ENCODE measurements around the gene TPD52L2. TPM values are rescaled to one million over a fixed set of nuclear protein-coding genes. Genes with fewer than 3 reads are reported as not detected.
"Not testable (repeated sequence)": the region's sequence is repeated elsewhere in the genome, so short reads cannot be mapped to it uniquely, and the experiment has no call there.

Gene TPD52L2
- total and polyA plus RNA-seq, 2 donors from 2014 or later, result 73.1 to 78.0 TPM

DNA sequence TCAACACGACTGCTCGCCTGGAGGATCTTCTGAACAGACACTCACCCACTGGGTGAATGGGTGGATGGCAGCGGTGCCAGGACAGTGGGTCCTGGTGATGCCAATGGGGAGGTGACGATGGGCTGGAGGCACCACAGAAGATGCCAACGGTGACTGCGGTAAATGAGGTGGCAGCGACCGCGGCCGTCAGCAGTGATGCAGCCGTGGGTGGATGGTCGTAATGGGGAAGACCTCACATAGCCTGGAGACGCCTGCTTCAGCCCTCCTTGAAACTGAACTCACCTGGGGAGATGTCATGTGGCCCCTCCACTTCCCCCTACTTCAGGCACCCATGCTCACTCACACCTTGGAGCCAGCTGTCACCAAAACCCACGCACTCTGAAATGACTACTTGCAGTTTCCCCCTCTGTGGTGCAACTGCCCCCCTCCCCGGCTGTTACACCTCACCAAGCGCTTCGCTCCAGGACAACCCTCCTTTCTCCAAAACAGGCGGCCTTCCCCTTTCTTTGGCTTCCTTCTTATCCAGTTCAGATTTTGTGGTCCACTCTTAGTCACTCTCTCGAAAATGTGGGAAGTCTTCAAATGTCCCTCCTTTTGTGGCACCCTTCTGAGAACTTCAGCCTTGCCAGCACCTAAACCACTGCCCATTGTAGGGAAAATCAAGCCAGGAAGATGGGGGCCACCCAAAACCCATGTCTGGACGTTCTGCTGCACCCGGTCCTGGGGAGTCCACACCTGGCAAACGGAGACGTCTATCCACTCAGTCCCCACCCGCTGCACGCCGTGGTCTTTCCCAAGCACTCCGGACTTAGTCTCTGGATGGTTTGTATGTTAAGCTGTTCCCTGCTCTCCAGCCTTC lies 14.2 kb upstream of the TPD52L2 start:
- TF ChIP-seq, protein P1, sequence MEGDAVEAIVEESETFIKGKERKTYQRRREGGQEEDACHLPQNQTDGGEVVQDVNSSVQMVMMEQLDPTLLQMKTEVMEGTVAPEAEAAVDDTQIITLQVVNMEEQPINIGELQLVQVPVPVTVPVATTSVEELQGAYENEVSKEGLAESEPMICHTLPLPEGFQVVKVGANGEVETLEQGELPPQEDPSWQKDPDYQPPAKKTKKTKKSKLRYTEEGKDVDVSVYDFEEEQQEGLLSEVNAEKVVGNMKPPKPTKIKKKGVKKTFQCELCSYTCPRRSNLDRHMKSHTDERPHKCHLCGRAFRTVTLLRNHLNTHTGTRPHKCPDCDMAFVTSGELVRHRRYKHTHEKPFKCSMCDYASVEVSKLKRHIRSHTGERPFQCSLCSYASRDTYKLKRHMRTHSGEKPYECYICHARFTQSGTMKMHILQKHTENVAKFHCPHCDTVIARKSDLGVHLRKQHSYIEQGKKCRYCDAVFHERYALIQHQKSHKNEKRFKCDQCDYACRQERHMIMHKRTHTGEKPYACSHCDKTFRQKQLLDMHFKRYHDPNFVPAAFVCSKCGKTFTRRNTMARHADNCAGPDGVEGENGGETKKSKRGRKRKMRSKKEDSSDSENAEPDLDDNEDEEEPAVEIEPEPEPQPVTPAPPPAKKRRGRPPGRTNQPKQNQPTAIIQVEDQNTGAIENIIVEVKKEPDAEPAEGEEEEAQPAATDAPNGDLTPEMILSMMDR (IDR thresholded peaks at IDR 0.05; ENCODE audit: borderline replicate concordance, extremely low read depth, insufficient read depth), result no peak
- Histone ChIP-seq H3K27me3 (ENCODE audit: control insufficient read depth, insufficient read depth, low read length) (no peaks in the 10 kb centered on the region), H3K9ac (ENCODE audit: low read length in 3 of 3) (no peak overlapping the region), H3K9me3 (ENCODE audit: control insufficient read depth in 2 of 3, insufficient read depth in 1 of 3, low read length in 3 of 3) (no peaks in the 10 kb centered on the region), H3K4me1 (ENCODE audit: control insufficient read depth in 2 of 3, insufficient read depth in 2 of 3, low read depth in 1 of 3, low read length in 3 of 3) (peaks cover 5 to 35% (median 5%) of the 10 kb centered on the region in 3 donors), H3K36me3 (ENCODE audit: control insufficient read depth in 2 of 3, insufficient read depth in 3 of 3, low read length in 3 of 3) (no peaks in the 10 kb centered on the region), H3K4me3 (ENCODE audit: low read length in 3 of 3) (no peak overlapping the region), H3K27ac (ENCODE audit: low read depth in 2 of 2, low read length in 2 of 2) (no peak overlapping the region)
- DNase-seq (peak in 1 of 5 donors; percentile 35), FAIRE-seq (no peak)
- intact Hi-C loops (cut with DNase I), result no loop called here

DNA sequence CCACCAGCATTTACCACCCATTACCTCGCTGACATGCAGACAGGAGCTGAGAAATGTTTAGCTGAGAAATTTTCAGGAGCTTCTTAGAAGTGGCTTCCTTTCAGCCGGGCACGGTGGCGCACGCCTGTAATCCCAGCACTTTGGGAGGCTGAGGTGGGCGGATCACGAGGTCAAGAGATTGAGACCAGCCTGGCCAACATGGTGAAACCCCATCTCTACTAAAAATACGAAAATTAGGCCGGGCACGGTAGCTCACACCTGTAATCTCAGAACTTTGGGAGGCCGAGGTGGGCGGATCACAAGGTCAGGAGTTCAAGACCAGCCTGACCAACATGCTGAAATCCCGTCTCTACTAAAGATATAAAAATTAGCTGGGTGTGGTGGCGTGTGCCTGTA lies 13.5 kb upstream of the TPD52L2 start:
- DNase-seq; H3K36me3 ChIP-seq (ENCODE audit: control insufficient read depth in 2 of 3, insufficient read depth in 3 of 3, low read length in 3 of 3); FAIRE-seq; H3K27ac ChIP-seq (ENCODE audit: low read depth in 2 of 2, low read length in 2 of 2); intact Hi-C loops (cut with DNase I); H3K27me3 ChIP-seq (ENCODE audit: control insufficient read depth, insufficient read depth, low read length); H3K9me3 ChIP-seq (ENCODE audit: control insufficient read depth in 2 of 3, insufficient read depth in 1 of 3, low read length in 3 of 3); H3K4me3 ChIP-seq (ENCODE audit: low read length in 3 of 3); H3K9ac ChIP-seq (ENCODE audit: low read length in 3 of 3): not testable (repeated sequence)
- H3K4me1 ChIP-seq (ENCODE audit: control insufficient read depth in 2 of 3, insufficient read depth in 2 of 3, low read depth in 1 of 3, low read length in 3 of 3), result peaks cover 5 to 34% (median 5%) of the 10 kb centered on the region in 3 donors

DNA sequence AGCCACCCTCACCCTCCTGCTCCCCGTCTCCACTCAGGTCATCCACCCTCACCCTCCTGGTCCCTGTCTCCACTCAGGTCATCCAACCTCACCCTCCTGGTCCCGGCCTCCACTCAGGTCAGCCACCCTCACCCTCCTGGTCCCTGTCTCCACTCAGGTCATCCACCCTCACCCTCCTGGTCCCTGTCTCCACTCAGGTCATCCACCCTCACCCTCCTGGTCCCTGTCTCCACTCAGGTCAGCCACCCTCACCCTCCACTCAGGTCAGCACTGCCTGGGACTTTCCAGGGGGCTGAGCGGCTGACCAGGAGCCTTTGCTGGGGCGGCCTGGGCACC lies 11.4 kb upstream of the TPD52L2 start:
- Histone ChIP-seq H3K27ac (ENCODE audit: low read depth in 2 of 2, low read length in 2 of 2) (peak overlapping the region in 1 of 2 donors; percentile 63), H3K4me1 (ENCODE audit: control insufficient read depth in 2 of 3, insufficient read depth in 2 of 3, low read depth in 1 of 3, low read length in 3 of 3) (peaks cover 0 to 38% (median 17%) of the 10 kb centered on the region in 3 donors)
- DNase-seq; H3K9ac ChIP-seq (ENCODE audit: low read length in 3 of 3); H3K36me3 ChIP-seq (ENCODE audit: control insufficient read depth in 2 of 3, insufficient read depth in 3 of 3, low read length in 3 of 3); H3K4me3 ChIP-seq (ENCODE audit: low read length in 3 of 3); intact Hi-C loops (cut with DNase I); FAIRE-seq; H3K9me3 ChIP-seq (ENCODE audit: control insufficient read depth in 2 of 3, insufficient read depth in 1 of 3, low read length in 3 of 3); H3K27me3 ChIP-seq (ENCODE audit: control insufficient read depth, insufficient read depth, low read length): not testable (repeated sequence)

DNA sequence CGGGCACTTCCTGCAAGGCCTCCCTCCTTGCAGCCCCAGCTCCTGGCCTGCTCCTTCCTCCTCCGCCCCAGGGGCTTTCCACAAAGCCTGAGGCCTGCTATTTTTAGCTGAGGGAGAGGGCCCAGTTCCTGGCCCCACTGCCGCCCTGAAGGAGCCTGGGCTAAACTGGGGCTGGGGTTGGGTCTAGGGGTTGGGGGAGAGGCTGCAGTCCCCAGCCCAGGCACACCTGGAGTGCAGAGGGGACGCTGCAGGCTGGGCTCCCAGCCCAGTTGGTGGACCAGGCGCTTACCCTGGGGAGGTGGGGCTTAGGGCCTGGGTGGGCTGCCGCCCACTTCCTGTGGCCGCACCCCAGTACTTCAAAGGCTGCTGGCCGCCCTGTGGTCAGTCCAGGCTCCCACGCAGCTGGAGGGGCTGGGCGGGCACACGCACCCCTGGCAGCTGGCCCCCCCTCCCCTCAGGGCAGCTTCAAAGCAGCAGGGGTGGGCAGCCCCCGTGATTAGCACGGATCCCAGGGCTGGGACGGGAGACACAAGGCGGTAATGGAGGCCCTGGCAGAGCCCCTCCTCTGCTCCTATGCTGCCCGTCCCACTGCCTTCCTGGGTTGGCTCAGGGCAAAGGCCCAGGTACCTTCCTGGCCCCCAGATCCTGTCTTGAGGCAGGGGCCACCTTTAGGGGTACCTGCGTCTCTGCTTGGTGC lies 10.9 kb upstream of the TPD52L2 start:
- peaks cover 4 to 42% (median 19%) of the 10 kb centered on the region in 3 donors for H3K4me1 ChIP-seq (ENCODE audit: control insufficient read depth in 2 of 3, insufficient read depth in 2 of 3, low read depth in 1 of 3, low read length in 3 of 3)
- H3K4me3 ChIP-seq (ENCODE audit: low read length in 3 of 3), result no peak overlapping the region
- intact Hi-C loops (cut with DNase I), result no loop called here
- no peak for FAIRE-seq
- H3K36me3 ChIP-seq (ENCODE audit: control insufficient read depth in 2 of 3, insufficient read depth in 3 of 3, low read length in 3 of 3), result no peaks in the 10 kb centered on the region
- no peak overlapping the region for H3K9ac ChIP-seq (ENCODE audit: low read length in 3 of 3)
- TF ChIP-seq, protein P1 (IDR thresholded peaks at IDR 0.05; ENCODE audit: borderline replicate concordance, extremely low read depth, insufficient read depth), result no peak
- H3K27me3 ChIP-seq (ENCODE audit: control insufficient read depth, insufficient read depth, low read length), result no peaks in the 10 kb centered on the region
- peak overlapping the region; percentile 48 to 71 for H3K27ac ChIP-seq (ENCODE audit: low read depth in 2 of 2, low read length in 2 of 2)
- H3K9me3 ChIP-seq (ENCODE audit: control insufficient read depth in 2 of 3, insufficient read depth in 1 of 3, low read length in 3 of 3), result no peaks in the 10 kb centered on the region
- peak in 4 of 5 donors; percentile 45 to 82 (median 74) for DNase-seq
